ENCODE data around the gene ADAM12.

Gene ADAM12

GRCh38 chr10:126234630-126235029 is 153.6 kb downstream of the ADAM12 start:
- DNase-seq (ENCODE audit: low spot score) = no peak

- no peak for DNase-seq (ENCODE audit: low spot score)
Observed at GRCh38 chr10:126233182-126234148, 154.8 kb downstream of the ADAM12 start.

GRCh38 chr10:126230587-126230986 is 157.7 kb downstream of the ADAM12 start:
- no peak for DNase-seq (ENCODE audit: low spot score)

GRCh38 chr10:126229686-126230085 is 158.6 kb downstream of the ADAM12 start:
- no peak for DNase-seq (ENCODE audit: low spot score)

GRCh38 chr10:126227762-126228134 is 160.5 kb downstream of the ADAM12 start:
- no peak for DNase-seq (ENCODE audit: low spot score)

- DNase-seq (ENCODE audit: low spot score) = no peak
Observed at GRCh38 chr10:126226988-126227761, 161.1 kb downstream of the ADAM12 start.

GRCh38 chr10:126226205-126226604 is 162.1 kb downstream of the ADAM12 start:
- DNase-seq (ENCODE audit: low spot score) = no peak

- DNase-seq (ENCODE audit: low spot score) = no peak
Observed at GRCh38 chr10:126225672-126226008, 162.6 kb downstream of the ADAM12 start.

GRCh38 chr10:126224967-126225671 is 163.2 kb downstream of the ADAM12 start:
- peak; percentile 17 for DNase-seq (ENCODE audit: low spot score)

GRCh38 chr10:126223512-126224067 is 164.7 kb downstream of the ADAM12 start:
- no peak for DNase-seq (ENCODE audit: low spot score)

- no peak for DNase-seq (ENCODE audit: low spot score)
Observed at GRCh38 chr10:126222736-126223511, 165.4 kb downstream of the ADAM12 start.

- DNase-seq (ENCODE audit: low spot score) = no peak
Observed at GRCh38 chr10:126221874-126222273, 166.4 kb downstream of the ADAM12 start.

GRCh38 chr10:126218778-126219649 is 169.3 kb downstream of the ADAM12 start:
- no peak for DNase-seq (ENCODE audit: low spot score)

- DNase-seq (ENCODE audit: low spot score) = no peak
Observed at GRCh38 chr10:126218174-126218573, 170.1 kb downstream of the ADAM12 start.

GRCh38 chr10:126216632-126216961 is 171.7 kb downstream of the ADAM12 start:
- no peak for DNase-seq (ENCODE audit: low spot score)

GRCh38 chr10:126215746-126216631 is 172.3 kb downstream of the ADAM12 start:
- no peak for DNase-seq (ENCODE audit: low spot score)

GRCh38 chr10:126214679-126215078 is 173.6 kb downstream of the ADAM12 start:
- no peak for DNase-seq (ENCODE audit: low spot score)

GRCh38 chr10:126214021-126214420 is 174.3 kb downstream of the ADAM12 start:
- no peak for DNase-seq (ENCODE audit: low spot score)

GRCh38 chr10:126212738-126213137 is 175.5 kb downstream of the ADAM12 start:
- DNase-seq (ENCODE audit: low spot score) = no peak

Data from putamen (tissue), 1 donor.